Thoracic aorta (tissue), 2 donors: Measurements from ENCODE around the gene CCDC187. TPM values are rescaled to one million over a fixed set of nuclear protein-coding genes. Genes with fewer than 3 reads are reported as not detected.

ENCODE experiments used
- ATAC-seq: fragments of 150-250 bp; one replicate; pipeline ENCODE4 v1.8.0; 2017; ENCODE audit warnings: low read depth; ENCODE audit not compliant: insufficient number of reproducible peaks, low FRiP score
- DNase-seq: peaks from one replicate; pipeline ENCODE4 v3.0.0-alpha.2; 2020; ENCODE audit warnings: low spot score
- H3K27ac ChIP-seq, 2 donors: fragments of 200-600 bp; sonication (generic); 1 replicate in 1 of 2; 2 replicates in 1 of 2; pipeline ENCODE4 v1.5.1; 2016; ENCODE audit warnings: mild to moderate bottlenecking in 2 of 2, moderate library complexity in 2 of 2
- H3K27me3 ChIP-seq: fragments of 200-600 bp; sonication (generic); replicated peaks from 2 replicates; pipeline ENCODE4 v1.6.0; 2016; ENCODE audit warnings: mild to moderate bottlenecking; ENCODE audit not compliant: insufficient read depth
- H3K36me3 ChIP-seq: fragments of 200-600 bp; sonication (generic); one replicate; pipeline ENCODE4 v1.5.1; 2016
- H3K4me1 ChIP-seq, 2 donors: fragments of 200-600 bp; sonication (generic); 1 replicate in 1 of 2; 2 replicates in 1 of 2; pipeline versions ENCODE4 v1.5.1 to v1.6.0; 2016; ENCODE audit warnings: low read depth in 2 of 2, mild to moderate bottlenecking in 1 of 2; ENCODE audit not compliant: control insufficient read depth in 1 of 2
- H3K4me3 ChIP-seq: fragments of 200-600 bp; sonication (generic); 2 replicates; pipeline ENCODE4 v1.5.1; 2016; ENCODE audit warnings: mild to moderate bottlenecking
- H3K9me3 ChIP-seq: fragments of 200-600 bp; sonication (generic); 2 replicates; pipeline ENCODE4 v1.5.1; 2016
- CTCF ChIP-seq: fragments of 200-600 bp; sonication (generic); IDR thresholded peaks from one replicate; pipeline ENCODE4 v1.5.1; 2019; ENCODE audit warnings: antibody characterized with exemption
- total RNA-seq, 2 donors: library from RNA; depleted of rRNA; stranded (reverse); fragments of >200 nt; gene quantifications; one replicate each; pipeline versions ENCODE4 v1.1.0 to v1.2.3, GENCODE V29; 2016

The CCDC187 gene
- total RNA-seq, 2 donors from 2014 or later = not detected

GRCh38 chr9:136255896-136256890 is 47.7 kb downstream of the CCDC187 start:
- Histone ChIP-seq H3K4me3 (no peak overlapping the region), H3K36me3 (no peaks in the 10 kb centered on the region), H3K27ac (no peak overlapping the region), H3K27me3 (no peaks in the 10 kb centered on the region), H3K4me1 (no peaks in the 10 kb centered on the region), H3K9me3 (no peaks in the 10 kb centered on the region)
- no peak for ATAC-seq
- DNase-seq = no peak
- TF ChIP-seq CTCF = no peak

- no peak for DNase-seq
- H3K4me3 ChIP-seq = no peak overlapping the region
- H3K4me1 ChIP-seq = no peaks in the 10 kb centered on the region
- no peaks in the 10 kb centered on the region for H3K27me3 ChIP-seq
- H3K36me3 ChIP-seq = no peaks in the 10 kb centered on the region
- no peak overlapping the region for H3K27ac ChIP-seq
- no peak for TF ChIP-seq CTCF
- no peak for ATAC-seq
- no peaks in the 10 kb centered on the region for H3K9me3 ChIP-seq
These were observed 48.7 kb downstream of the CCDC187 start for GRCh38 chr9:136255166-136255538.

- DNase-seq (no peak), ATAC-seq (no peak)
- Histone ChIP-seq H3K9me3 (no peaks in the 10 kb centered on the region), H3K36me3 (no peaks in the 10 kb centered on the region), H3K27ac (no peak overlapping the region), H3K4me3 (no peak overlapping the region), H3K4me1 (no peaks in the 10 kb centered on the region), H3K27me3 (no peaks in the 10 kb centered on the region)
- no peak for TF ChIP-seq CTCF
These were observed 49.3 kb downstream of the CCDC187 start for GRCh38 chr9:136254381-136255165.

- DNase-seq (no peak), ATAC-seq (no peak)
- no peak for TF ChIP-seq CTCF
- H3K27me3 ChIP-seq = no peaks in the 10 kb centered on the region
- H3K4me1 ChIP-seq = no peaks in the 10 kb centered on the region
- H3K9me3 ChIP-seq = no peaks in the 10 kb centered on the region
- H3K27ac ChIP-seq = no peak overlapping the region
- H3K36me3 ChIP-seq = no peaks in the 10 kb centered on the region
- H3K4me3 ChIP-seq = no peak overlapping the region
These were observed 50.4 kb downstream of the CCDC187 start for GRCh38 chr9:136253246-136254130.
